ENCODE data around the gene GYPE.
"Not testable (repeated sequence)": the region's sequence is repeated elsewhere in the genome, so short reads cannot be mapped to it uniquely, and the experiment has no call there.

The GYPE gene

GRCh38 chr4:143869925-143870324 lies 35.4 kb downstream of the GYPE start:
- DNase-seq (ENCODE audit: low spot score) = not testable (repeated sequence)

GRCh38 chr4:143862716-143863115 lies 42.6 kb downstream of the GYPE start:
- not testable (repeated sequence) for DNase-seq (ENCODE audit: low spot score)

- no peak for DNase-seq (ENCODE audit: low spot score)
Measured at GRCh38 chr4:143858456-143858855, 46.9 kb downstream of the GYPE start.

GRCh38 chr4:143857391-143858336 lies 47.7 kb downstream of the GYPE start:
- DNase-seq (ENCODE audit: low spot score) = not testable (repeated sequence)

- DNase-seq (ENCODE audit: low spot score) = not testable (repeated sequence)
Measured at GRCh38 chr4:143856017-143856557, 49.3 kb downstream of the GYPE start.

- not testable (repeated sequence) for DNase-seq (ENCODE audit: low spot score)
Measured at GRCh38 chr4:143854645-143855044, 50.7 kb downstream of the GYPE start.

GRCh38 chr4:143849296-143849695 lies 56.1 kb downstream of the GYPE start:
- DNase-seq (ENCODE audit: low spot score) = not testable (repeated sequence)

- DNase-seq (ENCODE audit: low spot score) = not testable (repeated sequence)
Measured at GRCh38 chr4:143843506-143843832, 61.9 kb downstream of the GYPE start.

GRCh38 chr4:143842624-143843505 lies 62.5 kb downstream of the GYPE start:
- not testable (repeated sequence) for DNase-seq (ENCODE audit: low spot score)

- DNase-seq (ENCODE audit: low spot score) = not testable (repeated sequence)
Measured at GRCh38 chr4:143839413-143839812, 65.9 kb downstream of the GYPE start.

GRCh38 chr4:143834196-143834595 lies 71.2 kb downstream of the GYPE start:
- not testable (repeated sequence) for DNase-seq (ENCODE audit: low spot score)

- DNase-seq (ENCODE audit: low spot score) = not testable (repeated sequence)
Measured at GRCh38 chr4:143833676-143834075, 71.7 kb downstream of the GYPE start.

GRCh38 chr4:143830576-143830975 lies 74.8 kb downstream of the GYPE start:
- DNase-seq (ENCODE audit: low spot score) = not testable (repeated sequence)

- not testable (repeated sequence) for DNase-seq (ENCODE audit: low spot score)
Measured at GRCh38 chr4:143829239-143829620, 76.1 kb downstream of the GYPE start.

Data from D341Med (cell line).